Uterus (tissue), 2 donors: Measurements from ENCODE around the gene OTOP2.

Experiments used
- POLR2A ChIP-seq, 2 donors: fragments of 450-650 bp; IDR thresholded peaks; one replicate each; pipeline ENCODE4 v1.6.1; 2016; ENCODE audit warnings: antibody characterized with exemption in 2 of 2, mild to moderate bottlenecking in 1 of 2, moderate library complexity in 1 of 2
- TF ChIP-seq, protein P1 (sequence below), 4 experiments: fragments of 200-600 bp in 2 of 4; fragments of 450-650 bp in 2 of 4; sonication (generic) in 2 of 4; IDR thresholded peaks; one replicate each; pipeline ENCODE4 v1.5.1; 2016 to 2019; ENCODE audit warnings: antibody characterized with exemption in 4 of 4, mild to moderate bottlenecking in 2 of 4, moderate library complexity in 1 of 4

DNA sequence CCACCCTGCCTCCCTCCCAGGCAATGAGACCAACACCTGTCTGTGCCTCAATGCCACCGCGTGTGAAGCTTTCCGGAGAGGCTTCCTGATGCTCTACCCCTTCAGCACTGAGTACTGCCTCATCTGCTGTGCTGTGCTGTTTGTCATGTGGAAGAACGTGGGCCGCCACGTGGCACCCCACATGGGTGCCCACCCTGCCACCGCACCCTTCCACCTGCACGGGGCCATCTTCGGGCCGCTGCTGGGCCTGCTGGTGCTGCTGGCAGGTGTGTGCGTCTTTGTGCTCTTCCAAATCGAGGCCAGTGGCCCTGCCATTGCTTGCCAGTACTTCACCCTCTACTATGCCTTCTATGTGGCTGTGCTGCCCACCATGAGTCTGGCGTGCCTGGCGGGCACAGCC, 22.6 kb downstream of the OTOP2 start:
- TF ChIP-seq POLR2A (IDR thresholded peaks at IDR 0.05): no peak
- TF ChIP-seq, protein P1, sequence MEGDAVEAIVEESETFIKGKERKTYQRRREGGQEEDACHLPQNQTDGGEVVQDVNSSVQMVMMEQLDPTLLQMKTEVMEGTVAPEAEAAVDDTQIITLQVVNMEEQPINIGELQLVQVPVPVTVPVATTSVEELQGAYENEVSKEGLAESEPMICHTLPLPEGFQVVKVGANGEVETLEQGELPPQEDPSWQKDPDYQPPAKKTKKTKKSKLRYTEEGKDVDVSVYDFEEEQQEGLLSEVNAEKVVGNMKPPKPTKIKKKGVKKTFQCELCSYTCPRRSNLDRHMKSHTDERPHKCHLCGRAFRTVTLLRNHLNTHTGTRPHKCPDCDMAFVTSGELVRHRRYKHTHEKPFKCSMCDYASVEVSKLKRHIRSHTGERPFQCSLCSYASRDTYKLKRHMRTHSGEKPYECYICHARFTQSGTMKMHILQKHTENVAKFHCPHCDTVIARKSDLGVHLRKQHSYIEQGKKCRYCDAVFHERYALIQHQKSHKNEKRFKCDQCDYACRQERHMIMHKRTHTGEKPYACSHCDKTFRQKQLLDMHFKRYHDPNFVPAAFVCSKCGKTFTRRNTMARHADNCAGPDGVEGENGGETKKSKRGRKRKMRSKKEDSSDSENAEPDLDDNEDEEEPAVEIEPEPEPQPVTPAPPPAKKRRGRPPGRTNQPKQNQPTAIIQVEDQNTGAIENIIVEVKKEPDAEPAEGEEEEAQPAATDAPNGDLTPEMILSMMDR (IDR thresholded peaks at IDR 0.05): no peak
